ENCODE results near the gene TPM3. TPM values are rescaled to one million over a fixed set of nuclear protein-coding genes. Genes with fewer than 3 reads are reported as not detected.
"Not testable (repeated sequence)": the region's sequence is repeated elsewhere in the genome, so short reads cannot be mapped to it uniquely, and the experiment has no call there.

Gene TPM3
- total RNA-seq, 1 donor from 2014 or later = 245 TPM

DNA sequence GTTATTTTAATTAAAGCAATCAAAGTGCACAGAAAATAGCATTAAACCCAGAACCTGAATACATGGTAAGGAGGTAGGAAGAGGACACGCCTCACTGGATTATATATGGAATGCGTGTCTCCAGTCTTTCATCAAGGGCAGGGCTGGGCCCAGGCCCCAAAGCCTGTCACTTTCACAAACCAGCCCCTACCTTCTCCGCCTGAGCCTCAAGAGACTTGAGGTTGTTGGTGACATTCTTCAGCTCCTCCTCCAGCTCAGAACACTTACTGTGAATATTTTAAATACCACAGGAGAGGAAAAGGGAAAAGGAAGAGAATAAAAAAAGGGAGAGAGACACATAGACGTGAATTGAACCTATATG lies 20.7 kb downstream of the TPM3 start:
- FAIRE-seq (no peak), DNase-seq (ENCODE audit: low spot score in 2 of 2) (no peak)

DNA sequence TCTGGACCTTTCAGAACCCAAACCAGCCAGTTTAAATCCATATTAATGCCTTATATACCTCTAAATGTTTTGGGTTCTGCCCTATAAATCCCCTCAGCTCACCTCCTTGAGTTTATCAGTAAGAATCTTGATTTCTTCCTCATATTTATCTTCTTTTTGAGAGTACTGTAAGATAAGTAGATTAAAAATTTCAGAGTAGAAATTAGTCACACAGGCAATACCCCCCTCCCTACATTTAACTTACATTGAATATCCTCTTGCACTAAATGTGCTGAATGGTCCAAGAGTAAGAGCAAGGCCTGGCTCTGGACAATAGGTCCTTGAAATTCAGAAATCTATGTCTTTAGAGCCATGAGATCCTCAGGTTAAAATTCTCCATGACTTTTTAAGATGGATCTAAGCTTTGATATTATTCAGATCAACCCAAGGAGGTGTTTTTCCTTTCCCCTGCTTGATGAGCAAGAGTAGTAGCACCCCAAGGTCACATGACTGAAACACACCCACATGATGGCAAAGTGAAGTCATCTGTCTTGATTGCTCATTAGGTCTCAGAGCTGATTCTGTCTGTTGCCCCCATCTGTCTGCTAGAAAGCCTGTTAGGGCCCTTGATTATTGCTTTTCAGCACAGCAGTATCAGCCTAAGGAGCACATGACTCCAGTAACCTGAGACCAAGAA lies 21.2 kb downstream of the TPM3 start:
- DNase-seq (ENCODE audit: low spot score in 2 of 2) (no peak), FAIRE-seq (no peak)

DNA sequence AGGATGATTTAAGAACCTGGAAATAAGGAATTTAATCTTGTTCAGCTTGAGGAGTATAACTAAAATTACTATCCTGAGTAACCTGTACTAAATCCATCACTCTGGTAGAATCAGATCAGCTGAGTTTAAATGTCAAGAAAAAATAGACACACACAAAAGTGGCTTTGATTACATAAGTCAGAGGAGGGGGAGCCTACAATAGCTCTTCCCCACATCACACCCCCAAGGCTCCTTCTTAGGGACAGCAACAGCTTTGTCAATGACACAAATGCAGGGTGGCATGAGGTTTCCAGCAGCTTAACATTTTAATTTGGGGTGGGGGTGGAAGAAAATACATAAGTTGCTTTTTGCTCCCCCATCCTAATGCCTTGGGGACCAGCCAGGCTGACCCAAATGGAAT lies 24.4 kb downstream of the TPM3 start:
- DNase-seq (ENCODE audit: low spot score in 2 of 2) (no peak), FAIRE-seq (no peak)

DNA sequence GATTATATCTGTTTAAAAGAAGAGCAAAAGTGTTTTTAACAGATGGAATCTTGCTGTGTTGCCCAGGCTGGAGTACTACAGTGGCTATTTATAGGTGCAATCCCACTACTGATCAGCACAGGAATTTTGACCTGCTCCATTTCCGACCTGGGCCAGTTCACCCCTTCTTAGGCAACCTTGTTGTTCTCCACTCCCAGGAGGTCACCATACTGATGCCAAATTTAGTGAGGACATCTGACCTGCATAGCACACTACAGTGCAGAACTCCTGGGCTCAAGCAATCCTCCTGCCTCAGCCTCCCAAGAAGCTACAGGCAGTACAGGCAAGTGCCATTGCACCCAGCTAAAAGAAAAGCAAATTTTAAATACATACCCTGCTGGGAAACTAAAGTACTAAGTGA lies 25.7 kb downstream of the TPM3 start:
- no peak for DNase-seq (ENCODE audit: low spot score in 2 of 2)
- no peak for FAIRE-seq

DNA sequence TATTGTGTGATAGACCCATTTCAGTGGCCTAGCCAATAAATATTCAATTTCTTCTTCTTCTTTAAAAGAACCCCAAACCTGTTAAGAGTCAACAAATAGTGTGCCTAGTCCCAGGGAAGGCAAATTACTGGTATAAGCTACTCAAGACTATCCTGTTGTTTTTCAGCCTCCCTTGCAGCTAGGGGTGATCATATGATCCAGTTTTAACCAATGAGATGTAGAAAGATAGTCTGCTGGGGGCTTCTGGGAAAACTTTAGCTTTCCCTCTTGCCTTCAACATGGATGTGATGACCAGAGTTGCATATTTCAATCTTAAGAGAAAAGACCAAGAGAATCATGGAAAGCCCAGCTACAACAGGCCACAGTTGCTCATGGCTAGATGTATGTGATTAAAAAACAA lies 32.3 kb downstream of the TPM3 start:
- FAIRE-seq (no peak), DNase-seq (ENCODE audit: low spot score in 2 of 2) (no peak)

DNA sequence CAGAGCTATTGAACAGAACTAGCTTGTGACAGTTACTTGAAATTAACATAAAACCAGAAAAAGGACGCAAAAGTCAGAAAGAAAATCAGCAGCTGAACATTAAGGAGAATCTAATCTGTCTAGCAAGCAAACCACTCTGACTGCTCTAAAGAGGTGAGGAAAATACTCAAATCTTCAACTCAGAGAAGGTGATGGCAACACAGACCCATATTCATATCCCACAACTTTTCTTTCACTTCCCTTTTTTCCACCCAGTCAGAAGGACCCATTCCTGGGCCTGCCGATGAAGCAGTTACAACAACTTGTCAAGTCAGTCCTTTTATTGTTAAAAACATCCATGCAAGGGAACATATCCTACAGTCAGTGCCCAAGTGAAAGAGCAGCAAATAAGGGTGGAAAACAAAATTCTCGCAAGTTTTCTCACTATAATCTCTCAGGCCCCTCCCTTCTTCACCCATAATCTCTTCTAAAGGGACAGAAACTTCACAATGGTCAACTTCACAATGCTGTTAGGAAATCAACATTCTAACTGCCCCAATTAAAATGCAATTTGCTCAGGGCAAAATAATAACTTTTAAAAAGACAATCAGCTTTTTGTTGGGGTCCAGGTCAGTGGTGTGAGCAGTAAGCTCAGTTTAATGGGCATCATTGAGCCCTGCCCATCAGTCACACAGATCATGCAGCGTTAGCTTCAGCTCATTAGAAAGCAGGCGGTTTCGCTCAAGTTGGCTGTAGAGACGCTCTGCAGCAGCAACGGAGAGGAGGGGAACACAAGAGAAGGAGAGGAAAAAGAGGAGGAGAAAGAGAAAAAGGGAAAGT lies 33.4 kb downstream of the TPM3 start:
- DNase-seq (ENCODE audit: low spot score in 2 of 2) = no peak
- no peak for FAIRE-seq

DNA sequence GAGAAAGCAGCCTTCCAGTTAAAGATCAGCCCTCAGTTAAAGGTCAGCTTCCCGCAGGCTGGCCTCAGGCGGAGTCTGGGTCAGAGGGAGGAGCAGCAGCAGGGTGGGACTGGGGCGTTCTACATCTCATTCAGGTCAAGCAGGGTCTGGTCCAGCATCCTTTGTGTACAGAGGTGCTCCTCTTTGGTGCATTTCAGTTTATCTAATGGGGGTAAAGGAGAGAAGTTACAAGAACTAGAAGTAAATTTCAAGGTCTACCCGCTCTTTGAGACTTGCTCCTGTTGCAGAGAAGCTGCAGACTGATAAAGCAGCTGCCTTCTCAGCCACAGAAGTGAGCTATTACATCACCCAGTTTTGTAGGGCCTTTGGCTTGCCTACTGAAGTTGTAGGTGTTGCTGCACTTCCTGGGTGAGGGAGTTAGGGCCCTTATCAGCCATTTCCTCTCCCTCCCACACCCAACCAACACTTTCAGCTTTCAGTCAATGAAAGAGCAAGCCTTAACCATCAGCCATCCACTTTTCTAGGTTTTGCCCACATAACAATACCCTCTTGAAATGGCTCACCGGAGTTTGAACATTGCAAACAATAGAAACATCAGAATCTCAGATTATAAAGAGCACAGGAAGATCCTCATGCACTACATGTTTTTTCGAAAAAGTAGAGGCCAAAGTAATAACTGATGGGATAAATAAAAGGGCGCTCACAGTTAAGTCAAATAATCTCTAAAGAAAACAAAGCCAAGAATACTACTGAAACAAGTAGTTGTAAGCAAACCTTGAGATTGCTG lies 34.2 kb downstream of the TPM3 start:
- FAIRE-seq (no peak), DNase-seq (ENCODE audit: low spot score in 2 of 2) (no peak)

DNA sequence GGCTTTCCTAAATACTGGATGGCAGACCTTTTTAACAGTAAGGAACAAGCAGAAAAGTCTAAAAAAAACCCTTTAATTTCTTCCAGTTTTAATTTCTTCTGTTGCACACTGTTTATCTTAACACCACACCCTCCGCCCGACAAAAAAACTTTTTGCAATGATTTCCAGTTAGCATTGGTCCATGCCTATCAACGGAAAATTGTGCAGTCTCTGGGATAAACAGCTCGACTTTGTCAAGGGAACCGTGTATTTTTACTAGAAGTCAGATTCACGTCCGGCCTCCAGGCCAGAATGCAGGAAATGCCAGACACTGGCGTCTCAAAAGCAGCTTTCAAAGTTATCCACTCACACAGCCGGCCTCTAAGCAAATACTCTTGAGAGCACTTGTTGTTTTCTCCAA lies 36.6 kb downstream of the TPM3 start:
- no peak for FAIRE-seq
- DNase-seq (ENCODE audit: low spot score in 2 of 2) = no peak

DNA sequence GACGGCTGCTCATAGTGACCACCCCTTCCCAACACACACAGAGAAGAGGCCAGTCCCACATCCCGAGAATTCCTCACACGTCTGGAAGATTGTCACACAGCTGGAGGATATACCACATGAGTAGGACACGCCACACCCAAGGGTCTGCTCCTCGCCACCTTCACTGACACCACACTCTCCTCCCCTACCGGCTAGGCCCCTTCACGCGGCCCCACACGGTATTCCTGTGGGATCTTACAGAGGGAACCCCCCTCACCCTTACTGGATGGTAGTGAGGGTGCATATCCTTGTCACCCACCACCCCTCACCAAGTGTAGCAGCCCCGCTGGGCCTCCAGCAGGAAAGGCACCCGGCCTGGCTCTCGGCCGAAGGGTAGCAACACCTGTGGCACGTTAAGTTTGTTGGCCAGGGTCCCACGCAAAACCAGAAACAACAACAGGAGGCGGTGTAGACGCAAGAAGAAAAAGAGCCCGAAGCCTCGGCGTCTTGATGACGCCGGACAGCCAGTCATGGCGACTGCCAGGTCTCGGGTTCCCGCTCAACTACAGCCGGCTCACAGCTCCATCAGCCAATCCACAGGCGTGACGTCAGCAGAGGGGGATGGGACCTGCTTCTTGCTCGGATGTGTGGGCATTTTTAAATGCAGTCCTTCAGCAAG lies 37.2 kb downstream of the TPM3 start, which contains the start of gene NUP210L:
NUP210L (minus strand) TSS at position 540 of the 658 bp plus-strand sequence.
- DNase-seq (ENCODE audit: low spot score in 2 of 2) (peak in 1 of 2 donors; percentile 17), FAIRE-seq (no peak)

DNA sequence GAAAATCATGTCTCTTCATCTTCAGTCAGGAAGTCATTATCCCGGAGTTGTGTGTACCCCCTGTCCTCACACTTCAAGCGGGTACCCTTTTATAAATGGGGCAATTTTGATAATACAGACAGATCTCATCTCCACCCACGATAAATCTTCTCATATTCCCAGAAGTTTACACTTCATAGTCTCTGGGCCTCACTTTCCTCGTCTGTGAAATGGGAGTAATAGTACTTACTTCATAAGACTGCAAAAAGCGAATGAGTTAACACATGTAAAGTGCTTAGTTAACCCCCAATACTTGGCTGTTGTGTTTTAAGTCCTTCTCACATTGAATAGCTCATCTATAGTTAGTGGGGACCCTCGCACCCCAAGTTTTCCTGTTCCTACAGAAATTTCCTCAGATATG lies 37.8 kb downstream of the TPM3 start:
- FAIRE-seq (no peak), DNase-seq (ENCODE audit: low spot score in 2 of 2) (no peak)

DNA sequence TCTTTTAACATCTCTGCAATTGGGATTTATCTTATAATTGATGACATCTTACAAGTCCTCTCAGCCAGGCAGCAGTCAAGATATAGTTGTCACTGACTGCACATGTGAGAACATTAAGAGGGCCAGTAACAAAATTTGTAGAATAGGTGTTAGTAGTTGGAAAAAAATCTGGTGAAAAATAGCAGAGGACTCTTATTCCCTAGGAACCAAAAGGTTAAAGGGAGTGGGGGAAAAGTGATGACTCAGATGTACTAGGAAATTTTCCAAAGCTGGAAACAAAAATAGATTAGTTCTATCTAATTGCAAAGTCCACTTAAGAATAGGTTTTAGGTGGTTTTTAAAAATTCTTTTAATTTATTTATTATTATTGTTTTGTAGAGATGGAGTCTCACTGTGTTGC lies 40.6 kb downstream of the TPM3 start:
- DNase-seq (ENCODE audit: low spot score in 2 of 2) (no peak), FAIRE-seq (no peak)

DNA sequence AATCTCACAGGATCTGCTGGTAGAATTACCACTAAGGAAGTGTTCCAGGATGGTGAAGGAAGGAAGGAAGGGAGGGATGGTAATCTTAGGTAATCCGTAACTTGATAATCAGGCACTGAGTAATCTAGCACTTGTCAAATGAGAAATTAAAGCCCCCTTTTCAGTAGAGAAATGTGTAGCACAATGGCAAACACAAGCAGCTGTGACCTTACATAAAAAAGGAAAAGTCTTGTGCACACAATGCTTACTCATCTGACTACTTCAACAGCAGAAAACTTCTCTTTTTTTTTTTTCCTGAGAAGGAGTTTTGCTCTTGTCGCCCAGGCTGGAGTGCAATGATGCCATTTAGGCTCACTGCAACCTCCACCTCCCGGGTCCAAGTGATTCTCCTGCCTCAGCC lies 43.1 kb downstream of the TPM3 start:
- DNase-seq (ENCODE audit: low spot score in 2 of 2) (no peak), FAIRE-seq (no peak)

DNA sequence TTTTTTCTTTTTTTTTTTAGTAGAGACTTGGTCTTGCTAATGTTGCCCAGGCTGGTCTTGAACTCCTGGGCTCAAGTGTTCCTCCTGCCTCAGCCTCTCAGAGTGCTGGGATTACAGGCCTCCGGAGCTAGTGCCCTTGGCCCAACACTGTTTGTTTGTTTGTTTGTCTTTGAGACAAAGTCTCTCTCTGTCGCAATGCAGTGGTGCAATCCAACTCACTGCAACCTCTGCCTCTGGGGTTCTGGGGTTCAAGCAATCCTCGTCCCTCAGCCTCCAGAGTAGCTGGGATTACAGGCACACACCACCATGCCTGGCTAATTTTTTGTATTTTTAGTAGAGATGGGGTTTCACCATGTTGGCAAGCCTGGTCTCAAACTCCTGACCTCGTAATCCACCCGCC lies 44.4 kb downstream of the TPM3 start:
- not testable (repeated sequence) for FAIRE-seq; DNase-seq (ENCODE audit: low spot score in 2 of 2)

DNA sequence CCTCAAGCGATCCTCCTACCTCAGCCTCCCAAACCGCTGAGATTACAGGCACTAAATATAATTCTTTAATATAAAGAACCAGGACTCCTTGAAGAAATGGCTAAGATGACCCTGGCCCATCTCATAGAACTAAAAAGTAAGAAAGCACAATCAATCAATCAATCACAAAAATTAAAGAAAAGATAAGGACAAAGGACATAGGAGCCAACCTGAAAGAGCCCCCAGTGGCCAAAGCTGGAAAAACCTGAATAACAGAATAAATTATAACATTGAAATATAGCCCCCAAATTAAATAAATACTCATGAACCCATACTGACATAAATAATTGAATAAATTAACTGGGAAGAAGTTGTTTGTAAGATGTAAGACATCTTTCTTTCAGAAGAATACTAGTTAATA lies 45.9 kb downstream of the TPM3 start:
- FAIRE-seq (no peak), DNase-seq (ENCODE audit: low spot score in 2 of 2) (no peak)

DNA sequence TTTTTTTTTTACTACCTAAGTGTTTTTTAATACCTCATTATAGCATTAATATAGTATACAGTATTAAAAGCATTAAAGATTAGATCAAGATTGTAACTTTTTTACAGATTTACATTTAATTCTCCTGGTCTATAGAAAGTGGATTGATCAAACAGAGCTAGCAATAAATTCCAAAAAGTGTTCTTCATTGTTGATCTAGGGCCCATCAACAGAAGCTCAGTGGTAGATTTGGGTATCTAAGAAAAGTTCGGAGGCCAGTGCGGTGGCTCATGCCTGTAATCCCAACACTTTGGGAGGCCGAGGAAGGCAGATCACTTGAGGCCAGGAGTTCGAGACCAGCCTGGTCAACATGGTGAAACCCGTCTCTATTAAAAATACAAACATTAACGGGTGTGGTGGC lies 49.5 kb downstream of the TPM3 start:
- DNase-seq (ENCODE audit: low spot score in 2 of 2) = no peak
- no peak for FAIRE-seq

DNA sequence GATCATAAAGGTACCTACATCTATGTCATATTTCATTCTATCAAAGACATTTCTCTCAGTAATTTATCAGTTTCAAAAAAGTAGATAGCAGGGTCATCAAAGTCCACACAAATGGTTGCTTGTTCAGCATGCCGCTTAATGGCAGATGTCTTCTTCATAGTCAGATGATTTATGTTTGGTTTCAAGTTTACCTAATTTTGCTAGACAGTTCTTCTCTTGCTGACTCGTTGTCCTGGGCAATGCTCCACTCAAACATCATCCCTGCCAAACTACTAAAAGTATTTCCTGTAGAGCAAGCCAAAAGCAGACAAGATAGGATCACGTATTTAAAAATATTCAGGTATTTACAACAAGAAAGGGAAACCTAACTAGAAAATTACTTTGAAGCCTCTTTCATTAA lies 50.7 kb downstream of the TPM3 start:
- DNase-seq (ENCODE audit: low spot score in 2 of 2) = no peak
- no peak for FAIRE-seq

DNA sequence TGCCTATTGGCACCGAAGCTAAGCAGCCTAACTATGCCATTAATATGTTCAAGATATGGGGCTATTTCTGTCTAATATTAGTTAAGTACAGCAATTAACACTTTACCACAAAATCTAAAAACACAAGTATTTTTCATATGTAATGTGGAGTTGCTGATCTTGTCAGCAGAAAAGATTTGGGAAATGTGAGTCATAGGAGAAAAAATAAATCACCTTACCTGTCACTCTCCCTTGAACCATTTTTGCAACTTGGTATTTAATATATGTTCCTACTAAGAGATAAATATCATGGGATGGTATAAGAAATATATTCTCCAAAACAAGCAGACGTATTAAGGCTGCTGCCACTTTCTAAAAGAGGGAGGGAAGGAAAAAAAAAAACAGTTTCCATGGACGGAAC lies 54.0 kb downstream of the TPM3 start:
- DNase-seq (ENCODE audit: low spot score in 2 of 2) = no peak
- no peak for FAIRE-seq

DNA sequence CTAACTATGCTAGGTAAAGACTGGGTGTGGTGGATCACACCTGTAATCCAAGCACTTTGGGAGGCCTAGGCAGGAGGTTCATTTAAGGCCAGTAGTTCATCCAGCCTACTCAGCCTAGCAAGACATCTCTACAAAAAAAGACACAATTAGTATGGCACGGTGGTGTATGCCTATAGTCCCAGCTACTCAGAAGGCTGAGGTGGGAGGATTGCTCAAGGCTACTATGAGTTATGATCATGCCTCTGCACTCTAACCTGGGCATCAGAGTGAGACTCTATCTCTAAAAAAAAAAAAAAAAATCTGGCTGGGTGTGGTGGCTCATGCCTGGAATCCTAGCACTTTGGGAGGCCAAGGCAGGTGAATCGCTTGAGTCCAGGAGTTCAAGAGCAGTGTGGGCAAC lies 58.6 kb downstream of the TPM3 start:
- no peak for FAIRE-seq
- no peak for DNase-seq (ENCODE audit: low spot score in 2 of 2)

DNA sequence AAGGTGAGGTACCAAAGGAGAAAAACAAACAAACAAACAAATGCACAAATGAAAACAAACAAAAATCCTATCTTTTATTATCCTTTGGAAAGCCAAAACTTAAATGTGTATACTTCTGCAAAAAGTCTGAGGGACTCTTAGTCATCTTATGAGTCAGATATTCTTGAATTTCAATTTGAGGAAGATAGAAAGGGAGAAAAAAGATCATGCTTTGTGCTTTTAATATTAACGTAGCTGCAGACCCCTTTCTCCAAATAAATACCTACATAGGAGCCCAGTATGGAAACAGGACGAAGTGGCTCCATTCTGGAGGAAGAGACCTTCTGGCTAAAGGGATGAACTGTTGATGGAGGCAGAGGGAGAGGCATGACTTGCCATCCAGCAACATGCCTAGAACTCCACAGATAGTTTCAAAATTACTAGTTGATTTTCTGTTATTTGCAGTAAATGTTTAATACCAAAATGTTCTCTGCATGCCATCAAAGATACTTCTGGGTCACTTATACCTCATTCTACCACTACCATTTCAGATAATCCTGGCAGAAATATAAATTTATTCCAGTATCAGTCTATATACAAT lies 62.4 kb downstream of the TPM3 start:
- no peak for FAIRE-seq
- DNase-seq (ENCODE audit: low spot score in 2 of 2) = no peak

DNA sequence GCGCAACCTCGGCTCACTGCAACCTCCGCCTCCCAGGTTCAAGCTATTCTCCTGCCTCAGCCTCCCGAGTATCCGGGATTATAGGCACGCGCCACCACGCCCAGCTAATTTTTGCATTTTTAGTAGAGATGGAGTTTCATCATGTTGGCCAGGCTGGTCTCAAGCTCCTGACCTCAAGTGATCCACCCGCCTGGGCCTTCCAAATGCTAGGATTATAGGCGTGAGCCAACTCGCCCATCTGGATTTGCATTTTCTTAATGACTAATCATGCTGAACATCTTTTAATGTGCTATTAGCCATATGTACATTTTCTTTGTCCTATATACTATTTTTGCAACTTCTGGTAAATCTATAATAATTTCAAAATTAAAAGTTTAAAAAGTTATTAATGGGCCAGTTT lies 68.7 kb downstream of the TPM3 start:
- FAIRE-seq = not testable (repeated sequence)

DNA sequence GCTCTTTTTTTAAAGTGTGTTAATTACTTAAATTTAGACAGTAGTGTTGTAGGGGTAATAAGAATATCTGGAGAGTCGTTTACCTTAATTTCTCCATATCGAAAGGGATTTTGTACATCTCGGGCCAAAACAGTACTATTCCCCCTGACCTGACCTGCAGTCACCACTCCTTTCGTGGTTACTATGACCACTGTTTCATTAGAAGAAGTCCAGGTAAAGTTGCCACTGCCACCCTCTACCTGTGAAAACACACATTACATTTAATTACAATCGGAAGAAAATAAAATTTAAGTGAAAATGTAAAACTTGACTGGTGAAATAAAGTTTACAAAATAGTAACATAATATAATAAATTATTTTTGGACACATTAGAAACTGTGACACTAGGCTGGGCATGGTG lies 74.3 kb downstream of the TPM3 start:
- DNase-seq (ENCODE audit: low spot score in 2 of 2) (no peak), FAIRE-seq (no peak)

More for the DNA sequence above, 68.7 kb downstream of the TPM3 start:
- DNase-seq (ENCODE audit: low spot score in 2 of 2) = not testable (repeated sequence)

Measured in frontal cortex (tissue), 4 donors.